K562 (cell line): ENCODE data around the gene TBC1D20. TPM values are rescaled to one million over a fixed set of nuclear protein-coding genes. Genes with fewer than 3 reads are reported as not detected.

Experiments
- ATAC-seq: fragments of 200-7000 bp; cut with Tn5 transposase; 3 replicates; pipeline ENCODE4 v1.9.1; 2020; ENCODE audit warnings: moderate library complexity
- BruUV-seq: library from RNA; stranded (reverse); fragments of 400-500 nt; replicated peaks from 2 replicates; lab custom pipeline; 2021; lab: Mats Ljungman, UMichigan
- CTCF ChIA-PET: fragments of 300-600 bp; formaldehyde crosslinking; extraction: SDS; loops from one replicate; lab custom pipeline; 2021; ENCODE audit warnings: low intra/inter-chr PET ratio; lab: Yijun Ruan, JAX
- POLR2A ChIA-PET: fragments of 300-600, 350-650 bp; sonication (Branson Sonifier 250); formaldehyde crosslinking; extraction: SDS; loops from one replicate; lab custom pipeline; 2021; ENCODE audit warnings: antibody characterized with exemption, inconsistent platforms; lab: Yijun Ruan, JAX
- DNase-seq, 4 experiments: peaks; one replicate each; pipeline versions ENCODE4 v3.0.0 to v3.0.0-alpha.2; 2011 to 2018; ENCODE audit warnings: low spot score in 3 of 4, mixed read lengths in 3 of 4; ENCODE audit errors: extremely low read depth in 1 of 4
- FAIRE-seq: peaks from 2 replicates; lab custom pipeline; 2011; peaks lifted over from hg19 to GRCh38; lab: Jason Lieb, UNC
- H2AFZ ChIP-seq: 2 replicates; pipeline ENCODE4 v1.6.0; 2011; ENCODE audit warnings: low read depth, low read length, control low read depth, inconsistent platforms
- H3K27ac ChIP-seq: fragments of 200-600 bp; 3 replicates; pipeline ENCODE4 v1.8.0; 2011; ENCODE audit warnings: low read depth, mild to moderate bottlenecking, control low read depth, inconsistent platforms, low read length, moderate library complexity, mixed read lengths; ENCODE audit errors: extremely low read depth
- H3K27me3 ChIP-seq, 2 experiments: fragments of 300-600 bp in 1 of 2; 2 replicates in 1 of 2; 3 replicates in 1 of 2; pipeline versions ENCODE4 v1.6.0 to v1.8.0; 2011; ENCODE audit warnings: inconsistent platforms in 2 of 2, low read length in 2 of 2, mild to moderate bottlenecking in 1 of 2, mixed read lengths in 1 of 2, moderate library complexity in 1 of 2; ENCODE audit not compliant: control insufficient read depth in 2 of 2, insufficient read depth in 2 of 2
- H3K36me3 ChIP-seq: fragments of 300-600 bp; 3 replicates; pipeline ENCODE4 v1.8.0; 2011; ENCODE audit warnings: mild to moderate bottlenecking, low read length, inconsistent platforms; ENCODE audit not compliant: control insufficient read depth, insufficient read depth
- H3K4me1 ChIP-seq, 2 experiments: fragments of 200-600 bp in 1 of 2; replicated peaks in 1 of 2; 2 replicates in 1 of 2; 3 replicates in 1 of 2; pipeline versions ENCODE4 v1.5.1 to v1.8.0; 2011; ENCODE audit warnings: inconsistent platforms in 2 of 2, low read length in 2 of 2, mild to moderate bottlenecking in 1 of 2, mixed read lengths in 1 of 2, moderate library complexity in 1 of 2; ENCODE audit not compliant: control insufficient read depth in 2 of 2, insufficient read depth in 2 of 2
- H3K4me2 ChIP-seq: 2 replicates; pipeline ENCODE4 v1.6.1; 2011; ENCODE audit warnings: low read length, control low read depth, inconsistent platforms, mixed read lengths; ENCODE audit not compliant: insufficient read depth
- H3K4me3 ChIP-seq: fragments of 200-600 bp; sonication (generic), shearing (Covaris generic); 2 replicates; pipeline ENCODE4 v1.5.1; 2016; ENCODE audit warnings: control low read depth, inconsistent platforms
- H3K79me2 ChIP-seq: fragments of 200-600 bp; 3 replicates; pipeline ENCODE4 v1.8.0; 2011; ENCODE audit warnings: low read length, inconsistent platforms; ENCODE audit not compliant: control insufficient read depth, insufficient read depth
- H3K9ac ChIP-seq, 2 experiments: 2 replicates each; pipeline versions ENCODE4 v1.6.0 to v1.6.1; 2011; ENCODE audit warnings: low read depth in 2 of 2, low read length in 2 of 2, control low read depth in 1 of 2, inconsistent platforms in 1 of 2, mild to moderate bottlenecking in 1 of 2, mixed read lengths in 1 of 2; ENCODE audit not compliant: insufficient read depth in 1 of 2
- H3K9me1 ChIP-seq: one replicate; pipeline ENCODE4 v1.6.0; 2011; ENCODE audit warnings: inconsistent platforms, mild to moderate bottlenecking, low read length, moderate library complexity; ENCODE audit not compliant: control insufficient read depth, insufficient read depth
- H3K9me3 ChIP-seq: replicated peaks from 2 replicates; pipeline ENCODE4 v1.5.1; 2011; ENCODE audit warnings: low read depth, low read length, inconsistent platforms; ENCODE audit not compliant: control insufficient read depth, insufficient read depth
- H4K20me1 ChIP-seq: replicated peaks from 2 replicates; pipeline ENCODE4 v1.6.1; 2011; ENCODE audit warnings: low read length, inconsistent platforms, mixed read lengths; ENCODE audit not compliant: control insufficient read depth, insufficient read depth
- ATF6 ChIP-seq: sonication (generic); formaldehyde crosslinking; IDR thresholded peaks from 2 replicates; pipeline ENCODE4 v1.4.0; 2020; ENCODE audit warnings: mild to moderate bottlenecking, missing genetic modification reagents
- DEAF1 ChIP-seq: fragments of 450-650 bp; formaldehyde crosslinking; IDR thresholded peaks from 2 replicates; pipeline ENCODE4 v1.4.0; 2020; ENCODE audit warnings: mild to moderate bottlenecking, moderate library complexity
- ELF1 ChIP-seq: fragments of 200-800 bp; sonication (Bioruptor generic); IDR thresholded peaks from 2 replicates; pipeline ENCODE4 v1.6.1; 2016; ENCODE audit warnings: missing genetic modification characterization, missing compliant biosample characterization
- FIP1L1 ChIP-seq: fragments of 200-400 bp; formaldehyde crosslinking; IDR thresholded peaks from 2 replicates; pipeline ENCODE4 v1.6.1; 2018; ENCODE audit warnings: mild to moderate bottlenecking, low read depth, low read length; ENCODE audit not compliant: poor library complexity, severe bottlenecking
- MEF2D ChIP-seq: conservative IDR thresholded peaks from 2 replicates; pipeline ENCODE4 v1.6.1; 2016; ENCODE audit warnings: low read depth, missing genetic modification characterization, missing compliant biosample characterization
- POLR2G ChIP-seq: fragments of 200-400 bp; formaldehyde crosslinking; IDR thresholded peaks from 2 replicates; pipeline ENCODE4 v1.6.1; 2017; ENCODE audit warnings: low read depth, mild to moderate bottlenecking, antibody characterized with exemption, low read length, moderate library complexity
- RBFOX2 ChIP-seq: fragments of 200-400 bp; formaldehyde crosslinking; IDR thresholded peaks from 2 replicates; pipeline ENCODE4 v1.6.1; 2017; ENCODE audit warnings: low read depth, mild to moderate bottlenecking, low read length, moderate library complexity
- RBM22 ChIP-seq: fragments of 200-400 bp; formaldehyde crosslinking; IDR thresholded peaks from 2 replicates; pipeline ENCODE4 v1.6.1; 2018; ENCODE audit warnings: low read length, low read depth; ENCODE audit not compliant: poor library complexity, severe bottlenecking
- SAP30 ChIP-seq: fragments of 200-600 bp; sonication (generic); IDR thresholded peaks from 2 replicates; pipeline ENCODE4 v1.6.1; 2012; ENCODE audit warnings: borderline replicate concordance, low read depth, mild to moderate bottlenecking, moderate library complexity, low read length, control low read depth, inconsistent platforms; ENCODE audit not compliant: insufficient read depth, poor library complexity, severe bottlenecking
- SMARCE1 ChIP-seq: fragments of 450-650 bp; IDR thresholded peaks from 2 replicates; pipeline ENCODE4 v1.7.1; 2016; ENCODE audit warnings: mild to moderate bottlenecking
- ZNF143 ChIP-seq: sonication (generic); formaldehyde crosslinking; IDR thresholded peaks from 2 replicates; pipeline ENCODE4 v1.9.0; 2022; ENCODE audit warnings: mild to moderate bottlenecking, missing genetic modification reagents
- WGBS: fragments of 100-300 bp; shearing (Covaris generic); methylation state at CpG from one replicate; pipeline ENCODE4 v1.1.6; 2016; ENCODE audit warnings: low coverage, mixed read lengths; ENCODE audit not compliant: insufficient coverage; ENCODE audit errors: missing lambda C conversion rate; 5-methylcytosine and 5-hydroxymethylcytosine counted together
- in situ Hi-C: fragments of 300-500 bp; cut with MboI; formaldehyde crosslinking; loops from 4 replicates; pipeline ENCODE4 v1.15.0; 2018; ENCODE audit warnings: inconsistent platforms, mixed read lengths
- intact Hi-C: fragments of 100-400 bp; cut with micrococcal nuclease; formaldehyde crosslinking; loops from 2 replicates; pipeline ENCODE4 v1.14.2; 2022
- polyA plus RNA-seq, 8 experiments: library from polyadenylated mRNA; depleted of rRNA in 4 of 8; stranded (reverse) in 5 of 8; unstranded in 3 of 8; fragments of >200 nt; fragmentation: Nextera tagmentation in 2 of 8; fragmentation: Illumina TruSeq in 1 of 8; extraction: Ambion mirVana in 2 of 8; extraction: Trizol in 1 of 8; gene quantifications; 2 replicates each; pipeline versions ENCODE4 v1.2.1 to v1.2.3, GENCODE V29; 2011 to 2014; ENCODE audit warnings: inconsistent platforms in 1 of 8, missing spikeins in 1 of 8
- total RNA-seq, 7 experiments: library from RNA; depleted of rRNA in 6 of 7; stranded (reverse); fragments of >200 nt in 6 of 7; fragmentation: Illumina TruSeq in 2 of 7; extraction: Trizol in 2 of 7; gene quantifications; 2 replicates each; pipeline versions ENCODE4 v1.2.1 to v1.2.3, GENCODE V29; 2011 to 2021; ENCODE audit warnings: low replicate concordance in 1 of 7

Gene TBC1D20
- total and polyA plus RNA-seq, 9 of the 15 experiments (the other 6 are each of a cell fraction or from before 2014, with no cell fraction given): 7.0 to 25.3 (median 15.1) TPM

DNA sequence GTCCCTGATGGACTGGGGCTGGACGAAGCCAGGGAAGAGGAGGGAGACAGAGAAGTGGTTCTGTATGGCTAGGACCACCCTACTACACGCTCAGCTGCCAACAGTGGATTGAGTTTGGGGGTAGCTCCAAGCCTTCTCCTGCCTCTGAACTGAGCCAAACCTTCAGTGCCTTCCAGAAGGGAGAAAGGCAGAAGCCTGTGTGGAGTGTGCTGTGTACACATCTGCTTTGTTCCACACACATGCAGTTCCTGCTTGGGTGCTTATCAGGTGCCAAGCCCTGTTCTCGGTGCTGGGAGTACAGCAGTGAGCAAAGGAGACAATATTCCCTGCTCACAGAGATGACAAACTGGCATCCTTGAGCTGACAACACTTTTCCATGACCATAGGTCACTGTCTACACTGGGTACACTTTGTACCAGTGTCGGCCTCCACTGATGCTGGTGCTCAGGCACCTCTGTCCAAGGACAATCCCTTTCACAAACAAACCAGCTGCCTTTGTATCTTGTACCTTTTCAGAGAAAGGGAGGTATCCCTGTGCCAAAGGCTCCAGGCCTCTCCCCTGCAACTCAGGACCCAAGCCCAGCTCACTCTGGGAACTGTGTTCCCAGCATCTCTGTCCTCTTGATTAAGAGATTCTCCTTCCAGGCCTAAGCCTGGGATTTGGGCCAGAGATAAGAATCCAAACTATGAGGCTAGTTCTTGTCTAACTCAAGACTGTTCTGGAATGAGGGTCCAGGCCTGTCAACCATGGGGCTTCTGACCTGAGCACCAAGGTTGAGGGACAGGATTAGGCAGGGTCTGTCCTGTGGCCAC, 65.5 kb downstream of the TBC1D20 start (continued):
- TF ChIP-seq DEAF1 (CRISPR knock-in tag) (no peak), ATF6 (CRISPR knock-in tag) (no peak)
- TF ChIP-seq, all 486 proteins: peak for 6

- Histone ChIP-seq H3K9me1 (no peaks in the 10 kb centered on the region), H3K4me2 (no peak overlapping the region), H3K27me3 (no peaks in the 10 kb centered on the region), H4K20me1 (no peaks in the 10 kb centered on the region), H3K79me2 (0 out of 3 replicates have a peak, but pooled peaks cover 1% of the 10 kb centered on the region), H3K4me1 (peaks cover 9 to 19% of the 10 kb centered on the region in 2 experiments), H3K27ac (no peak overlapping the region), H3K9ac (no peak overlapping the region; a peak in 1 of 4 replicates), H3K4me3 (no peak overlapping the region), H3K9me3 (no peaks in the 10 kb centered on the region), H3K36me3 (peaks cover 65% of the 10 kb centered on the region; the same call in 2 of the 3 replicates)
- no peak for DNase-seq
- no TSS peak for BruUV-seq
- CTCF ChIA-PET: no interaction called here
- in situ Hi-C loops: no loop called here
- intact Hi-C loops: no loop called here
- 98% methylated on average over 8 of the region's 24 CpGs for WGBS
- TF ChIP-seq ELF1 (tag): no peak
- TF ChIP-seq SMARCE1: no peak
- peak; percentile 85 for TF ChIP-seq RBFOX2
- peak; percentile 17; the same call in 1 of the 2 replicates for TF ChIP-seq ZNF143 (CRISPR knock-in tag)
- peak; percentile 7 for TF ChIP-seq SAP30
- peak; percentile 84 for TF ChIP-seq RBM22
- peak; percentile 36 for TF ChIP-seq FIP1L1
- TF ChIP-seq MEF2D: no peak
- peak; percentile 85 for TF ChIP-seq POLR2G
- TF ChIP-seq, all 486 proteins: peak for 6
- POLR2A ChIA-PET: interaction anchor here (0.6 to 8.7 kb wide), 9 partner anchors 11 to 62 kb away, joined by 3 to 95 read pairs (median 4); no protein-coding TSS in a partner anchor
- FAIRE-seq (no peak), ATAC-seq (no peak)
- H2AFZ ChIP-seq: no peak overlapping the region
Observed at GRCh38 chr20:396252-396618, 66.1 kb downstream of the TBC1D20 start.
